ENCODE data around the gene FOXN3.

Gene FOXN3

GRCh38 chr14:89171168-89171567 lies 245.9 kb downstream of the FOXN3 start:
- Histone ChIP-seq H3K9me3 (ENCODE audit: control insufficient read depth in 5 of 5, low read length in 5 of 5) (no peaks in the 10 kb centered on the region), H3K27ac (ENCODE audit: low read depth, low read length) (no peak overlapping the region), H3K9ac (ENCODE audit: low read length in 5 of 5) (no peak overlapping the region), H3K4me1 (ENCODE audit: control insufficient read depth in 5 of 5, insufficient read depth in 5 of 5, low read length in 5 of 5) (peaks cover 0 to 11% (median 3%) of the 10 kb centered on the region in 5 donors), H3K4me3 (ENCODE audit: low read depth in 1 of 5, low read length in 5 of 5) (no peak overlapping the region), H3K36me3 (ENCODE audit: control insufficient read depth in 5 of 5, insufficient read depth in 5 of 5, low read length in 5 of 5) (peaks cover 6 to 21% (median 8%) of the 10 kb centered on the region in 5 donors), H3K27me3 (ENCODE audit: control insufficient read depth in 5 of 5, insufficient read depth in 4 of 5, low read length in 5 of 5) (no peaks in the 10 kb centered on the region)

GRCh38 chr14:89167705-89168104 lies 249.3 kb downstream of the FOXN3 start:
- Histone ChIP-seq H3K9me3 (ENCODE audit: control insufficient read depth in 5 of 5, low read length in 5 of 5) (no peaks in the 10 kb centered on the region), H3K27ac (ENCODE audit: low read depth, low read length) (no peak overlapping the region), H3K36me3 (ENCODE audit: control insufficient read depth in 5 of 5, insufficient read depth in 5 of 5, low read length in 5 of 5) (peaks cover 5 to 14% (median 8%) of the 10 kb centered on the region in 5 donors), H3K4me1 (ENCODE audit: control insufficient read depth in 5 of 5, insufficient read depth in 5 of 5, low read length in 5 of 5) (peaks cover 0 to 25% (median 21%) of the 10 kb centered on the region in 5 donors), H3K9ac (ENCODE audit: low read length in 5 of 5) (no peak overlapping the region), H3K27me3 (ENCODE audit: control insufficient read depth in 5 of 5, insufficient read depth in 4 of 5, low read length in 5 of 5) (no peaks in the 10 kb centered on the region), H3K4me3 (ENCODE audit: low read depth in 1 of 5, low read length in 5 of 5) (no peak overlapping the region)

- Histone ChIP-seq H3K9ac (ENCODE audit: low read length in 5 of 5) (no peak overlapping the region), H3K4me1 (ENCODE audit: control insufficient read depth in 5 of 5, insufficient read depth in 5 of 5, low read length in 5 of 5) (peaks cover 0 to 25% (median 21%) of the 10 kb centered on the region in 5 donors), H3K36me3 (ENCODE audit: control insufficient read depth in 5 of 5, insufficient read depth in 5 of 5, low read length in 5 of 5) (peaks cover 0 to 24% (median 18%) of the 10 kb centered on the region in 5 donors), H3K27me3 (ENCODE audit: control insufficient read depth in 5 of 5, insufficient read depth in 4 of 5, low read length in 5 of 5) (no peaks in the 10 kb centered on the region), H3K9me3 (ENCODE audit: control insufficient read depth in 5 of 5, low read length in 5 of 5) (no peaks in the 10 kb centered on the region), H3K4me3 (ENCODE audit: low read depth in 1 of 5, low read length in 5 of 5) (no peak overlapping the region), H3K27ac (ENCODE audit: low read depth, low read length) (no peak overlapping the region)
Measured at GRCh38 chr14:89166633-89167032, 250.4 kb downstream of the FOXN3 start.

- no peaks in the 10 kb centered on the region for H3K9me3 ChIP-seq (ENCODE audit: control insufficient read depth in 5 of 5, low read length in 5 of 5)
- H3K9ac ChIP-seq (ENCODE audit: low read length in 5 of 5): peak overlapping the region in 3 of 5 donors; percentile 5 to 42 (median 29)
- no peak overlapping the region for H3K27ac ChIP-seq (ENCODE audit: low read depth, low read length)
- peak overlapping the region in 4 of 5 donors; percentile 38 to 45 (median 42) for H3K4me3 ChIP-seq (ENCODE audit: low read depth in 1 of 5, low read length in 5 of 5)
- peaks cover 0 to 29% (median 23%) of the 10 kb centered on the region in 5 donors for H3K36me3 ChIP-seq (ENCODE audit: control insufficient read depth in 5 of 5, insufficient read depth in 5 of 5, low read length in 5 of 5)
- peaks cover 0 to 25% (median 21%) of the 10 kb centered on the region in 5 donors for H3K4me1 ChIP-seq (ENCODE audit: control insufficient read depth in 5 of 5, insufficient read depth in 5 of 5, low read length in 5 of 5)
- H3K27me3 ChIP-seq (ENCODE audit: control insufficient read depth in 5 of 5, insufficient read depth in 4 of 5, low read length in 5 of 5): no peaks in the 10 kb centered on the region
Measured at GRCh38 chr14:89165189-89166181, 251.5 kb downstream of the FOXN3 start.

GRCh38 chr14:89164168-89165073 lies 252.6 kb downstream of the FOXN3 start:
- Histone ChIP-seq H3K4me3 (ENCODE audit: low read depth in 1 of 5, low read length in 5 of 5) (peak overlapping the region in 3 of 5 donors; percentile 7 to 45 (median 41)), H3K36me3 (ENCODE audit: control insufficient read depth in 5 of 5, insufficient read depth in 5 of 5, low read length in 5 of 5) (peaks cover 0 to 38% (median 27%) of the 10 kb centered on the region in 5 donors), H3K27ac (ENCODE audit: low read depth, low read length) (no peak overlapping the region), H3K27me3 (ENCODE audit: control insufficient read depth in 5 of 5, insufficient read depth in 4 of 5, low read length in 5 of 5) (no peaks in the 10 kb centered on the region), H3K9ac (ENCODE audit: low read length in 5 of 5) (peak overlapping the region in 1 of 5 donors; percentile 5), H3K4me1 (ENCODE audit: control insufficient read depth in 5 of 5, insufficient read depth in 5 of 5, low read length in 5 of 5) (peaks cover 0 to 25% (median 21%) of the 10 kb centered on the region in 5 donors), H3K9me3 (ENCODE audit: control insufficient read depth in 5 of 5, low read length in 5 of 5) (no peaks in the 10 kb centered on the region)

- peaks cover 0 to 25% (median 21%) of the 10 kb centered on the region in 5 donors for H3K4me1 ChIP-seq (ENCODE audit: control insufficient read depth in 5 of 5, insufficient read depth in 5 of 5, low read length in 5 of 5)
- H3K27me3 ChIP-seq (ENCODE audit: control insufficient read depth in 5 of 5, insufficient read depth in 4 of 5, low read length in 5 of 5): no peaks in the 10 kb centered on the region
- H3K4me3 ChIP-seq (ENCODE audit: low read depth in 1 of 5, low read length in 5 of 5): no peak overlapping the region
- no peak overlapping the region for H3K27ac ChIP-seq (ENCODE audit: low read depth, low read length)
- peaks cover 0 to 38% (median 28%) of the 10 kb centered on the region in 5 donors for H3K36me3 ChIP-seq (ENCODE audit: control insufficient read depth in 5 of 5, insufficient read depth in 5 of 5, low read length in 5 of 5)
- no peaks in the 10 kb centered on the region for H3K9me3 ChIP-seq (ENCODE audit: control insufficient read depth in 5 of 5, low read length in 5 of 5)
- H3K9ac ChIP-seq (ENCODE audit: low read length in 5 of 5): no peak overlapping the region
Measured at GRCh38 chr14:89163031-89163636, 253.9 kb downstream of the FOXN3 start.

- Histone ChIP-seq H3K27ac (ENCODE audit: low read depth, low read length) (no peak overlapping the region), H3K27me3 (ENCODE audit: control insufficient read depth in 5 of 5, insufficient read depth in 4 of 5, low read length in 5 of 5) (no peaks in the 10 kb centered on the region), H3K9ac (ENCODE audit: low read length in 5 of 5) (no peak overlapping the region), H3K4me3 (ENCODE audit: low read depth in 1 of 5, low read length in 5 of 5) (no peak overlapping the region), H3K4me1 (ENCODE audit: control insufficient read depth in 5 of 5, insufficient read depth in 5 of 5, low read length in 5 of 5) (peaks cover 0 to 25% (median 21%) of the 10 kb centered on the region in 5 donors), H3K36me3 (ENCODE audit: control insufficient read depth in 5 of 5, insufficient read depth in 5 of 5, low read length in 5 of 5) (peaks cover 0 to 38% (median 29%) of the 10 kb centered on the region in 5 donors), H3K9me3 (ENCODE audit: control insufficient read depth in 5 of 5, low read length in 5 of 5) (no peaks in the 10 kb centered on the region)
Measured at GRCh38 chr14:89162586-89162985, 254.4 kb downstream of the FOXN3 start.

- H3K27ac ChIP-seq (ENCODE audit: low read depth, low read length): no peak overlapping the region
- H3K9ac ChIP-seq (ENCODE audit: low read length in 5 of 5): no peak overlapping the region
- no peaks in the 10 kb centered on the region for H3K27me3 ChIP-seq (ENCODE audit: control insufficient read depth in 5 of 5, insufficient read depth in 4 of 5, low read length in 5 of 5)
- no peak overlapping the region for H3K4me3 ChIP-seq (ENCODE audit: low read depth in 1 of 5, low read length in 5 of 5)
- peaks cover 0 to 13% (median 11%) of the 10 kb centered on the region in 5 donors for H3K4me1 ChIP-seq (ENCODE audit: control insufficient read depth in 5 of 5, insufficient read depth in 5 of 5, low read length in 5 of 5)
- H3K36me3 ChIP-seq (ENCODE audit: control insufficient read depth in 5 of 5, insufficient read depth in 5 of 5, low read length in 5 of 5): peaks cover 0 to 44% (median 35%) of the 10 kb centered on the region in 5 donors
- H3K9me3 ChIP-seq (ENCODE audit: control insufficient read depth in 5 of 5, low read length in 5 of 5): no peaks in the 10 kb centered on the region
Measured at GRCh38 chr14:89160437-89160836, 256.6 kb downstream of the FOXN3 start.

- no peaks in the 10 kb centered on the region for H3K27me3 ChIP-seq (ENCODE audit: control insufficient read depth in 5 of 5, insufficient read depth in 4 of 5, low read length in 5 of 5)
- H3K36me3 ChIP-seq (ENCODE audit: control insufficient read depth in 5 of 5, insufficient read depth in 5 of 5, low read length in 5 of 5): peaks cover 0 to 46% (median 41%) of the 10 kb centered on the region in 5 donors
- no peak overlapping the region for H3K27ac ChIP-seq (ENCODE audit: low read depth, low read length)
- H3K9ac ChIP-seq (ENCODE audit: low read length in 5 of 5): no peak overlapping the region
- no peak overlapping the region for H3K4me3 ChIP-seq (ENCODE audit: low read depth in 1 of 5, low read length in 5 of 5)
- H3K9me3 ChIP-seq (ENCODE audit: control insufficient read depth in 5 of 5, low read length in 5 of 5): no peaks in the 10 kb centered on the region
- H3K4me1 ChIP-seq (ENCODE audit: control insufficient read depth in 5 of 5, insufficient read depth in 5 of 5, low read length in 5 of 5): no peaks in the 10 kb centered on the region
Measured at GRCh38 chr14:89158701-89159100, 258.3 kb downstream of the FOXN3 start.

All from subcutaneous abdominal adipose tissue (tissue), 5 donors.